ENCODE results near the gene PPY.
"Not testable (repeated sequence)": the region's sequence is repeated elsewhere in the genome, so short reads cannot be mapped to it uniquely, and the experiment has no call there.

PPY gene

GRCh38 chr17:43942051-43942685 lies at the start of gene PPY:
TSS of gene PPY (minus strand) at chr17:43942476. CDS start at chr17:43941654, 822 bp downstream.
- DNase-seq = no peak

- no peak for DNase-seq
These were observed 46.0 kb upstream of the PPY start for GRCh38 chr17:43988301-43988700.

- no peak for DNase-seq
These were observed 45.1 kb upstream of the PPY start for GRCh38 chr17:43987131-43988021.

- DNase-seq = no peak
These were observed 44.1 kb upstream of the PPY start for GRCh38 chr17:43986225-43986981.

- DNase-seq = no peak
These were observed 42.2 kb upstream of the PPY start for GRCh38 chr17:43984521-43984920.

GRCh38 chr17:43983515-43984411 lies 41.5 kb upstream of the PPY start:
- no peak for DNase-seq

- DNase-seq = no peak
These were observed 40.9 kb upstream of the PPY start for GRCh38 chr17:43983196-43983514.

- no peak for DNase-seq
These were observed 39.9 kb upstream of the PPY start for GRCh38 chr17:43982171-43982570.

GRCh38 chr17:43979671-43980070 lies 37.4 kb upstream of the PPY start:
- no peak for DNase-seq

GRCh38 chr17:43979011-43979410 lies 36.7 kb upstream of the PPY start:
- DNase-seq = no peak

GRCh38 chr17:43978078-43978477 lies 35.8 kb upstream of the PPY start:
- no peak for DNase-seq

GRCh38 chr17:43976963-43977837 lies 34.9 kb upstream of the PPY start:
- DNase-seq = no peak

GRCh38 chr17:43975898-43976297 lies 33.6 kb upstream of the PPY start:
- no peak for DNase-seq

- DNase-seq = no peak
These were observed 32.3 kb upstream of the PPY start for GRCh38 chr17:43974382-43975266.

- not testable (repeated sequence) for DNase-seq
These were observed 30.4 kb upstream of the PPY start for GRCh38 chr17:43972444-43973212.

GRCh38 chr17:43971436-43971835 lies 29.2 kb upstream of the PPY start:
- DNase-seq = not testable (repeated sequence)

- DNase-seq = no peak
These were observed 28.1 kb upstream of the PPY start for GRCh38 chr17:43970366-43970765.

GRCh38 chr17:43967251-43967875 lies 25.1 kb upstream of the PPY start:
- no peak for DNase-seq

GRCh38 chr17:43966276-43966675 lies 24.0 kb upstream of the PPY start:
- DNase-seq = no peak

Measured in activated CD4-positive, CD25-positive, alpha-beta regulatory T cell (primary cell).